ENCODE results near the gene RBM26.

DNA sequence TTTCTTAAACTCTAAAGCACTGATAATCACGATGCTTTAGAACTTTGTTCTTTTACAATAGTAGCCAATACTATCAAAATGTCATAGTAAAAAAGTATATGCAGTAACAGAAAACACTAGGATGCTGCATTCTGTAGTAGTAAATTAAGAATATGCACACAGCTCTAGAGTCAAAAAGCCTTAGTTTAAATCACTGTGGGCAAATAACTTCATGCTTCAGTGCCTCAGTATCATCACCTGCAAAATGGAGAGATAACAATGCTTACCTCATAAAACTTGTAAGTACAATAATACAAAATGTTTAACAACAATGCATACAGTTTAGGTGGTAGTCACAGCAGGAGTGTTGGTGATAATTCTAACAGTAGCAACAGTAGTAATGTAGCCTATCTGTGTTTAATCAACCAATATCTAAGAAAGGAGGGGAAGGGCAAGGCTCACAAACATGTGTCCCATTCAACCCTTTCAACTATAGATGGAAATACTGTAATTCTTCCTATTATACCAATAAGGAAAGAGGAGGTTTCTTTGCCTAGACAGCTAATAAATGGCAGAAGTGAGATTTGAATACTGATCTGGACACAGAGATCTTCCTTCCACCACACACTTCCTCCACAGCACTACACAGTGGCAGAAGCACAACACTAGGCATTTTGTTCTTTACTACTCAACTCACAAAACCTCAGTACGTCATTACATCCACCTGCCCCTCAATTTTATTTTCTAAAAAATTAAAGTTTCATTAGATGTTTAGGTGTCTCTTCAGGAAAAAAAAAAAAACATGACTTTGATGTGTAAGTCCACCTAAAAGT lies 4.6 kb downstream of the RBM26 start:
- no peak for TF ChIP-seq GATA2 (IDR thresholded peaks at IDR 0.05; ENCODE audit: low read depth, low read length)
- no peak for TF ChIP-seq GATA3 (IDR thresholded peaks at IDR 0.05; ENCODE audit: low read depth, low read length)
